ENCODE data around the gene ESPNL. TPM values are rescaled to one million over a fixed set of nuclear protein-coding genes. Genes with fewer than 3 reads are reported as not detected.

ESPNL gene
- polyA plus RNA-seq, 3 donors from 2014 or later: not detected

GRCh38 chr2:238180554-238180953, 80.4 kb downstream of the ESPNL start:
- H3K27me3 Mint-ChIP-seq (ENCODE audit: low read depth in 3 of 3): peaks cover 0 to 19% (median 7%) of the 10 kb centered on the region in 3 donors
- peaks cover 35 to 69% (median 41%) of the 10 kb centered on the region in 3 donors for H3K36me3 Mint-ChIP-seq
- H3K9me3 Mint-ChIP-seq: no peaks in the 10 kb centered on the region
- no peak overlapping the region for H3K4me3 Mint-ChIP-seq
- peak overlapping the region in 2 of 6 donors; percentile 58 to 64 for H3K27ac Mint-ChIP-seq
- DNase-seq: no peak
- H3K4me1 Mint-ChIP-seq: peaks cover 50 to 55% of the 10 kb centered on the region in 2 donors

GRCh38 chr2:238182362-238182761, 82.2 kb downstream of the ESPNL start:
- peak overlapping the region in 5 of 6 donors; percentile 19 to 98 (median 71) for H3K27ac Mint-ChIP-seq
- H3K4me3 Mint-ChIP-seq: peak overlapping the region in 2 of 5 donors; percentile 41 to 76
- peaks cover 31 to 75% (median 43%) of the 10 kb centered on the region in 3 donors for H3K36me3 Mint-ChIP-seq

More at GRCh38 chr2:238182362-238182761, 82.2 kb downstream of the ESPNL start:
- DNase-seq: no peak
- Mint-ChIP-seq H3K27me3 (ENCODE audit: low read depth in 3 of 3) (peaks cover 2 to 21% (median 8%) of the 10 kb centered on the region in 3 donors), H3K4me1 (peaks cover 60 to 61% of the 10 kb centered on the region in 2 donors), H3K9me3 (no peaks in the 10 kb centered on the region)

Other genes with a start within 250 kb of the ESPNL start
- gene RAMP1, start 240.7 kb upstream of the ESPNL start, polyA plus RNA-seq: 100 to 1,000 TPM in 1 of 3 donors, 10 to 100 TPM in 2; 70.8 to 292 (median 96.5) TPM
- gene UBE2F, start 133.3 kb upstream of the ESPNL start, polyA plus RNA-seq: 100 to 1,000 TPM; 274 to 339 (median 323) TPM
- gene SCLY, start 39.3 kb upstream of the ESPNL start, polyA plus RNA-seq: 10 to 100 TPM; 12.1 to 15.8 (median 12.8) TPM
- gene KLHL30, start 38.3 kb downstream of the ESPNL start, polyA plus RNA-seq: not detected
- gene ERFE, start 58.6 kb downstream of the ESPNL start, polyA plus RNA-seq: 1 to 10 TPM; 4.6 to 6.2 (median 5.7) TPM
- 10 to 100 TPM; 59.2 to 82.8 (median 59.3) TPM for gene ILKAP, start 103.4 kb downstream of the ESPNL start, polyA plus RNA-seq
- 10 to 100 TPM; 27.3 to 36.5 (median 34.5) TPM for gene HES6, start 139.7 kb downstream of the ESPNL start, polyA plus RNA-seq
- 1 to 10 TPM; 1.0 to 8.5 (median 7.2) TPM for gene PER2, start 188.3 kb downstream of the ESPNL start, polyA plus RNA-seq
- 1 to 10 TPM; 1.9 to 7.0 (median 2.2) TPM for gene TRAF3IP1, start 220.2 kb downstream of the ESPNL start, polyA plus RNA-seq